HepG2 (cell line): ENCODE data around the gene PRSS8. TPM values are rescaled to one million over a fixed set of nuclear protein-coding genes. Genes with fewer than 3 reads are reported as not detected.

Experiments
- CCDC6 ChIP-seq: sonication (generic); formaldehyde crosslinking; IDR thresholded peaks from 2 replicates; pipeline ENCODE4 v1.8.1; 2022; ENCODE audit warnings: mild to moderate bottlenecking, missing genetic modification reagents, moderate library complexity
- CENPX ChIP-seq: sonication (generic); formaldehyde crosslinking; IDR thresholded peaks from 2 replicates; pipeline ENCODE4 v1.9.0; 2021; ENCODE audit warnings: mild to moderate bottlenecking, missing genetic modification reagents, moderate library complexity
- HNF4A ChIP-seq: sonication (generic); formaldehyde crosslinking; IDR thresholded peaks from 2 replicates; pipeline ENCODE4 v1.4.0; 2020; ENCODE audit warnings: missing genetic modification reagents
- IKZF4 ChIP-seq: sonication (generic); formaldehyde crosslinking; IDR thresholded peaks from 2 replicates; pipeline ENCODE4 v1.5.1; 2020; ENCODE audit warnings: borderline replicate concordance, mild to moderate bottlenecking, low read depth, missing genetic modification reagents; ENCODE audit errors: not compliant biosample characterization
- JARID2 ChIP-seq: sonication (generic); formaldehyde crosslinking; IDR thresholded peaks from 2 replicates; pipeline ENCODE4 v1.8.1; 2023; ENCODE audit warnings: missing genetic modification reagents, inconsistent platforms; ENCODE audit not compliant: insufficient replicate concordance
- MED8 ChIP-seq: sonication (generic); formaldehyde crosslinking; IDR thresholded peaks from 2 replicates; pipeline ENCODE4 v1.8.1; 2023; ENCODE audit warnings: mild to moderate bottlenecking, missing genetic modification reagents; ENCODE audit not compliant: insufficient replicate concordance
- POLR2A ChIP-seq, 2 experiments: IDR thresholded peaks; 2 replicates each; pipeline ENCODE4 v1.6.1; 2011; ENCODE audit warnings: low read depth in 2 of 2, low read length in 2 of 2, mild to moderate bottlenecking in 1 of 2, moderate library complexity in 1 of 2; ENCODE audit not compliant: insufficient read depth in 1 of 2
- SKI ChIP-seq: fragments of 450-650 bp; IDR thresholded peaks from one replicate; pipeline ENCODE4 v1.6.1; 2018; ENCODE audit warnings: mild to moderate bottlenecking; ENCODE audit not compliant: partially characterized antibody
- TARDBP ChIP-seq: sonication (generic); formaldehyde crosslinking; IDR thresholded peaks from 2 replicates; pipeline ENCODE4 v1.8.0; 2022; ENCODE audit warnings: mild to moderate bottlenecking, missing genetic modification reagents
- ZBTB7A ChIP-seq: sonication (generic); formaldehyde crosslinking; IDR thresholded peaks from 2 replicates; pipeline ENCODE4 v1.8.0; 2022; ENCODE audit warnings: mild to moderate bottlenecking, missing genetic modification reagents
- ZMYM2 ChIP-seq: sonication (generic); formaldehyde crosslinking; IDR thresholded peaks from 2 replicates; pipeline ENCODE4 v1.8.0; 2022; ENCODE audit warnings: mild to moderate bottlenecking, missing genetic modification reagents
- ZNF234 ChIP-seq: sonication (generic); formaldehyde crosslinking; conservative IDR thresholded peaks from 2 replicates; pipeline ENCODE4 v1.5.1; 2020; ENCODE audit warnings: mild to moderate bottlenecking, missing genetic modification reagents
- ZNF496 ChIP-seq: sonication (generic); formaldehyde crosslinking; IDR thresholded peaks from 2 replicates; pipeline ENCODE4 v1.8.1; 2023; ENCODE audit warnings: mild to moderate bottlenecking, moderate library complexity, missing genetic modification reagents; ENCODE audit not compliant: insufficient replicate concordance
- ZNF550 ChIP-seq: sonication (generic); formaldehyde crosslinking; IDR thresholded peaks from 2 replicates; pipeline ENCODE4 v1.4.0; 2020; ENCODE audit warnings: mild to moderate bottlenecking, missing genetic modification reagents, borderline replicate concordance
- polyA plus RNA-seq, 8 experiments: library from polyadenylated mRNA; depleted of rRNA in 3 of 8; stranded (reverse) in 7 of 8; unstranded in 1 of 8; fragments of >200 nt; fragmentation: Illumina TruSeq in 4 of 8; extraction: Trizol in 4 of 8; gene quantifications; 2 replicates each; pipeline versions ENCODE4 v1.2.1 to v1.2.3, GENCODE V29; 2011 to 2016; ENCODE audit warnings: low read depth in 4 of 8, missing spikeins in 1 of 8, mixed read lengths in 1 of 8; ENCODE audit not compliant: insufficient read depth in 1 of 8
- total RNA-seq, 5 experiments: library from RNA; depleted of rRNA; stranded (reverse); fragments of >200 nt; fragmentation: Illumina TruSeq; extraction: Trizol; gene quantifications; 2 replicates each; pipeline ENCODE4 v1.2.3, GENCODE V29; 2016; ENCODE audit warnings: low read depth in 1 of 5
- TF ChIP-seq, protein P1 (sequence below): sonication (generic); formaldehyde crosslinking; IDR thresholded peaks from 2 replicates; pipeline ENCODE4 v1.9.0; 2022; ENCODE audit warnings: low read depth, missing genetic modification reagents
- TF ChIP-seq, protein P2 (sequence below): sonication (generic); formaldehyde crosslinking; IDR thresholded peaks from 2 replicates; pipeline ENCODE4 v1.5.1; 2020; ENCODE audit warnings: mild to moderate bottlenecking, missing genetic modification reagents, moderate library complexity
- TF ChIP-seq, protein P3 (sequence below): IDR thresholded peaks from 2 replicates; pipeline ENCODE4 v1.6.1; 2016
- TF ChIP-seq, protein P4 (sequence below): sonication (generic); formaldehyde crosslinking; IDR thresholded peaks from 2 replicates; pipeline ENCODE4 v1.5.0; 2020; ENCODE audit warnings: missing genetic modification reagents, mild to moderate bottlenecking, borderline replicate concordance

PRSS8 gene
- total and polyA plus RNA-seq, 2 of the 13 experiments (the other 11 are each of a cell fraction or from before 2014, with no cell fraction given), result 2.6 to 7.2 TPM

DNA sequence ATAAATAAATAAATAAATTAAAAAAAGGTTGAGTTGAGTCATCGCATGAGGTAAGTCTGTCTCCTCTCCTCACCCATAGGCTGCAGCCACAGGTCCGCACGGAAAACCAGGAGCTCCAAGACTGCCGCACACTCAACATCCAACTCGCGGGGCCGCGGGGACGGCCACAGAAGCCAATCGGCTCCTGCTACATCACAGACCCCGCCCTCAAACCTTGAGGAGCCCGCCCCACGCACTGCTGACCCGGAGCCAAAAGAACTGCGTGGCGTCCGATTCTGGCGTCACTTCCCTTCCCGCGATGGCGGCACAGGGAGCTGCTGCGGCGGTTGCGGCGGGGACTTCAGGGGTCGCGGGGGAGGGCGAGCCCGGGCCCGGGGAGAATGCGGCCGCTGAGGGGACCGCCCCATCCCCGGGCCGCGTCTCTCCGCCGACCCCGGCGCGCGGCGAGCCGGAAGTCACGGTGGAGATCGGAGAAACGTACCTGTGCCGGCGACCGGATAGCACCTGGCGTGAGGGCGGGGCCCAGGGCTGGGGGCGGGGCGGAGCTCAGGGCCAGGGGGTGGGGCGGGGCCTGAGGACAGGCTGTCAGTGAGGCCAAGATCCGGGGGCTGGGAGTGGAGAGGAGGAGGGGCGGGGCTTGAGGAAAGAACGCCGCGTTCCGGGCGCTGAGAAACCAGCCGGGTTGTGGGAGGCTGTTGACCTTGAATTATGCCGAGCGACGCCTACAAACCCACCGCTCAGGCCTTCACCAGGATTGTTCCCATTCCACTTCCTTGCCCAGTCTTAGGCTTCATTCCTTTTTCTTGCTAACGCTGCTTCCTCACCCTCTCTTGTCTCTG is 17.9 kb downstream of the PRSS8 start, which contains the start of gene KAT8 (continued):
- TF ChIP-seq JARID2 (CRISPR knock-in tag), result peak; percentile 56
- TF ChIP-seq, protein P1, sequence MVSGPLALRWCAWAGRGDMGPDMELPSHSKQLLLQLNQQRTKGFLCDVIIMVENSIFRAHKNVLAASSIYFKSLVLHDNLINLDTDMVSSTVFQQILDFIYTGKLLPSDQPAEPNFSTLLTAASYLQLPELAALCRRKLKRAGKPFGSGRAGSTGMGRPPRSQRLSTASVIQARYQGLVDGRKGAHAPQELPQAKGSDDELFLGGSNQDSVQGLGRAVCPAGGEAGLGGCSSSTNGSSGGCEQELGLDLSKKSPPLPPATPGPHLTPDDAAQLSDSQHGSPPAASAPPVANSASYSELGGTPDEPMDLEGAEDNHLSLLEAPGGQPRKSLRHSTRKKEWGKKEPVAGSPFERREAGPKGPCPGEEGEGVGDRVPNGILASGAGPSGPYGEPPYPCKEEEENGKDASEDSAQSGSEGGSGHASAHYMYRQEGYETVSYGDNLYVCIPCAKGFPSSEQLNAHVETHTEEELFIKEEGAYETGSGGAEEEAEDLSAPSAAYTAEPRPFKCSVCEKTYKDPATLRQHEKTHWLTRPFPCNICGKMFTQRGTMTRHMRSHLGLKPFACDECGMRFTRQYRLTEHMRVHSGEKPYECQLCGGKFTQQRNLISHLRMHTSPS (CRISPR knock-in tag), result no peak
- TF ChIP-seq, protein P2, sequence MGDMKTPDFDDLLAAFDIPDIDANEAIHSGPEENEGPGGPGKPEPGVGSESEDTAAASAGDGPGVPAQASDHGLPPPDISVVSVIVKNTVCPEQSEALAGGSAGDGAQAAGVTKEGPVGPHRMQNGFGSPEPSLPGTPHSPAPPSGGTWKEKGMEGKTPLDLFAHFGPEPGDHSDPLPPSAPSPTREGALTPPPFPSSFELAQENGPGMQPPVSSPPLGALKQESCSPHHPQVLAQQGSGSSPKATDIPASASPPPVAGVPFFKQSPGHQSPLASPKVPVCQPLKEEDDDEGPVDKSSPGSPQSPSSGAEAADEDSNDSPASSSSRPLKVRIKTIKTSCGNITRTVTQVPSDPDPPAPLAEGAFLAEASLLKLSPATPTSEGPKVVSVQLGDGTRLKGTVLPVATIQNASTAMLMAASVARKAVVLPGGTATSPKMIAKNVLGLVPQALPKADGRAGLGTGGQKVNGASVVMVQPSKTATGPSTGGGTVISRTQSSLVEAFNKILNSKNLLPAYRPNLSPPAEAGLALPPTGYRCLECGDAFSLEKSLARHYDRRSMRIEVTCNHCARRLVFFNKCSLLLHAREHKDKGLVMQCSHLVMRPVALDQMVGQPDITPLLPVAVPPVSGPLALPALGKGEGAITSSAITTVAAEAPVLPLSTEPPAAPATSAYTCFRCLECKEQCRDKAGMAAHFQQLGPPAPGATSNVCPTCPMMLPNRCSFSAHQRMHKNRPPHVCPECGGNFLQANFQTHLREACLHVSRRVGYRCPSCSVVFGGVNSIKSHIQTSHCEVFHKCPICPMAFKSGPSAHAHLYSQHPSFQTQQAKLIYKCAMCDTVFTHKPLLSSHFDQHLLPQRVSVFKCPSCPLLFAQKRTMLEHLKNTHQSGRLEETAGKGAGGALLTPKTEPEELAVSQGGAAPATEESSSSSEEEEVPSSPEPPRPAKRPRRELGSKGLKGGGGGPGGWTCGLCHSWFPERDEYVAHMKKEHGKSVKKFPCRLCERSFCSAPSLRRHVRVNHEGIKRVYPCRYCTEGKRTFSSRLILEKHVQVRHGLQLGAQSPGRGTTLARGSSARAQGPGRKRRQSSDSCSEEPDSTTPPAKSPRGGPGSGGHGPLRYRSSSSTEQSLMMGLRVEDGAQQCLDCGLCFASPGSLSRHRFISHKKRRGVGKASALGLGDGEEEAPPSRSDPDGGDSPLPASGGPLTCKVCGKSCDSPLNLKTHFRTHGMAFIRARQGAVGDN, result peak; percentile 88
- no peak for TF ChIP-seq IKZF4 (CRISPR knock-in tag)
- TF ChIP-seq ZNF234 (CRISPR knock-in tag), result peak; percentile 75
- no peak for TF ChIP-seq HNF4A
- TF ChIP-seq TARDBP (CRISPR knock-in tag), result peak; percentile 93
- TF ChIP-seq, protein P3, sequence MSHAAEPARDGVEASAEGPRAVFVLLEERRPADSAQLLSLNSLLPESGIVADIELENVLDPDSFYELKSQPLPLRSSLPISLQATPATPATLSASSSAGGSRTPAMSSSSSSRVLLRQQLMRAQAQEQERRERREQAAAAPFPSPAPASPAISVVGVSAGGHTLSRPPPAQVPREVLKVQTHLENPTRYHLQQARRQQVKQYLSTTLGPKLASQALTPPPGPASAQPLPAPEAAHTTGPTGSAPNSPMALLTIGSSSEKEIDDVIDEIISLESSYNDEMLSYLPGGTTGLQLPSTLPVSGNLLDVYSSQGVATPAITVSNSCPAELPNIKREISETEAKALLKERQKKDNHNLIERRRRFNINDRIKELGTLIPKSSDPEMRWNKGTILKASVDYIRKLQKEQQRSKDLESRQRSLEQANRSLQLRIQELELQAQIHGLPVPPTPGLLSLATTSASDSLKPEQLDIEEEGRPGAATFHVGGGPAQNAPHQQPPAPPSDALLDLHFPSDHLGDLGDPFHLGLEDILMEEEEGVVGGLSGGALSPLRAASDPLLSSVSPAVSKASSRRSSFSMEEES (CRISPR knock-in tag), result 0 out of 2 replicates have a peak, but pooled peaks have one; percentile 21
- TF ChIP-seq MED8 (CRISPR knock-in tag), result no peak
- no peak for TF ChIP-seq CENPX (CRISPR knock-in tag)
- TF ChIP-seq ZNF550 (CRISPR knock-in tag), result no peak; the same call in 1 of the 2 replicates
- no peak for TF ChIP-seq ZMYM2 (CRISPR knock-in tag)
- no peak; the same call in 1 of the 2 replicates for TF ChIP-seq CCDC6 (CRISPR knock-in tag)
- no peak for TF ChIP-seq ZNF496 (CRISPR knock-in tag)
- TF ChIP-seq, protein P4, sequence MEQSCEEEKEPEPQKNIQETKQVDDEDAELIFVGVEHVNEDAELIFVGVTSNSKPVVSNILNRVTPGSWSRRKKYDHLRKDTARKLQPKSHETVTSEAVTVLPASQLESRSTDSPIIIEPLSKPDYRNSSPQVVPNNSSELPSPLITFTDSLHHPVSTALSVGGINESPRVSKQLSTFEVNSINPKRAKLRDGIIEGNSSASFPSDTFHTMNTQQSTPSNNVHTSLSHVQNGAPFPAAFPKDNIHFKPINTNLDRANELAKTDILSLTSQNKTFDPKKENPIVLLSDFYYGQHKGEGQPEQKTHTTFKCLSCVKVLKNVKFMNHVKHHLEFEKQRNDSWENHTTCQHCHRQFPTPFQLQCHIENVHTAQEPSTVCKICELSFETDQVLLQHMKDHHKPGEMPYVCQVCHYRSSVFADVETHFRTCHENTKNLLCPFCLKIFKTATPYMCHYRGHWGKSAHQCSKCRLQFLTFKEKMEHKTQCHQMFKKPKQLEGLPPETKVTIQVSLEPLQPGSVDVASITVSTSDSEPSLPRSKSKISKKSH (CRISPR knock-in tag), result no peak
- TF ChIP-seq ZBTB7A (CRISPR knock-in tag), result peak; percentile 55; the same call in 1 of the 2 replicates
- TF ChIP-seq POLR2A (IDR thresholded peaks at IDR 0.05; ENCODE audit: insufficient read depth in 1 of 2, low read depth in 2 of 2, low read length in 2 of 2), result peak; percentile 80 to 94
- peak; percentile 13 for TF ChIP-seq SKI
